Measurements from ENCODE around the gene LAG3.
A peak's percentile ranks its signal among the peaks of the same experiment; 100 is the strongest.
"Not testable (repeated sequence)": the region's sequence is repeated elsewhere in the genome, so short reads cannot be mapped to it uniquely, and the experiment has no call there.

Gene LAG3

GRCh38 chr12:6772331-6772695 is at the start of gene LAG3:
LAG3 (plus strand) TSS chr12:6772520; CDS start chr12:6772853, 333 bp downstream.
- DNase-seq = no peak

- DNase-seq = no peak
These were observed 49.5 kb upstream of the LAG3 start for GRCh38 chr12:6722863-6723262.

GRCh38 chr12:6723607-6724408 is 48.5 kb upstream of the LAG3 start, which contains the start of gene COPS7A:
COPS7A (plus strand) TSS chr12:6724046; CDS start chr12:6724657, 611 bp downstream.
- peak; percentile 89 to 94 for DNase-seq

- no peak for DNase-seq
These were observed 47.9 kb upstream of the LAG3 start for GRCh38 chr12:6724409-6724797.

GRCh38 chr12:6725350-6725749 is 47.0 kb upstream of the LAG3 start:
- DNase-seq = no peak

GRCh38 chr12:6729186-6729585 is 43.1 kb upstream of the LAG3 start:
- DNase-seq = no peak

GRCh38 chr12:6730169-6730568 is 42.2 kb upstream of the LAG3 start:
- DNase-seq = no peak

GRCh38 chr12:6734506-6735387 is 37.6 kb upstream of the LAG3 start:
- DNase-seq = no peak

- DNase-seq = peak in 1 of 2 donors; percentile 30
These were observed 36.7 kb upstream of the LAG3 start for GRCh38 chr12:6735448-6736191.

GRCh38 chr12:6736754-6737153 is 35.6 kb upstream of the LAG3 start:
- no peak for DNase-seq

- not testable (repeated sequence) for DNase-seq
These were observed 30.2 kb upstream of the LAG3 start for GRCh38 chr12:6742080-6742479.

- DNase-seq = no peak
These were observed 29.5 kb upstream of the LAG3 start for GRCh38 chr12:6742834-6743233.

GRCh38 chr12:6743300-6743699 is 29.0 kb upstream of the LAG3 start:
- DNase-seq = not testable (repeated sequence)

GRCh38 chr12:6745741-6746525 is 26.4 kb upstream of the LAG3 start:
- no peak for DNase-seq

GRCh38 chr12:6747216-6747615 is 25.1 kb upstream of the LAG3 start:
- no peak for DNase-seq

GRCh38 chr12:6748761-6749160 is 23.6 kb upstream of the LAG3 start:
- DNase-seq = no peak

- DNase-seq = no peak
These were observed 21.8 kb upstream of the LAG3 start for GRCh38 chr12:6750506-6750905.

- DNase-seq = no peak
These were observed 20.6 kb upstream of the LAG3 start for GRCh38 chr12:6751767-6752166.

GRCh38 chr12:6752167-6752920 is 20.0 kb upstream of the LAG3 start:
- no peak for DNase-seq

- peak; percentile 97 to 98 for DNase-seq
These were observed 19.2 kb upstream of the LAG3 start, which contains the start of gene MLF2 for GRCh38 chr12:6752921-6753771. MLF2 (minus strand) TSS chr12:6753141; CDS start chr12:6752334, 807 bp downstream.

Data from stimulated activated CD4-positive, alpha-beta T cell treated with anti-CD3 and anti-CD28 coated beads, Interleukin-2, amount 100 ng/mL, for 48 hours (primary cell).